Stimulated activated CD8-positive, alpha-beta memory T cell treated with anti-CD3 and anti-CD28 coated beads, Interleukin-12 subunit alpha, Interleukin-12 subunit beta, amount 100 ng/mL, for 24 hours (primary cell): ENCODE results near the gene HDGF.

Source experiments
- DNase-seq: peaks from one replicate; pipeline ENCODE4 v3.0.0-alpha.2; 2020; ENCODE audit errors: extremely low read depth

The HDGF gene

GRCh38 chr1:156751451-156751756 lies at the start of gene HDGF:
HDGF (minus strand) TSS chr1:156751675; CDS start chr1:156751429, 246 bp downstream.
- no peak for DNase-seq

GRCh38 chr1:156797212-156797871 lies 45.9 kb upstream of the HDGF start:
- no peak for DNase-seq

GRCh38 chr1:156796340-156797097 lies 45.0 kb upstream of the HDGF start:
- DNase-seq, result no peak

GRCh38 chr1:156795787-156796186 lies 44.3 kb upstream of the HDGF start:
- no peak for DNase-seq

GRCh38 chr1:156795374-156795733 lies 43.9 kb upstream of the HDGF start:
- DNase-seq, result no peak

GRCh38 chr1:156794506-156795373 lies 43.3 kb upstream of the HDGF start:
- DNase-seq, result no peak

- DNase-seq, result no peak
Measured at GRCh38 chr1:156789621-156790318, 38.3 kb upstream of the HDGF start.

- no peak for DNase-seq
Measured at GRCh38 chr1:156788136-156788535, 36.7 kb upstream of the HDGF start.

- no peak for DNase-seq
Measured at GRCh38 chr1:156786640-156787039, 35.2 kb upstream of the HDGF start.

- DNase-seq, result no peak
Measured at GRCh38 chr1:156785458-156785857, 34.0 kb upstream of the HDGF start.

- no peak for DNase-seq
Measured at GRCh38 chr1:156781585-156782186, 30.2 kb upstream of the HDGF start.

- no peak for DNase-seq
Measured at GRCh38 chr1:156777573-156777972, 26.1 kb upstream of the HDGF start.

GRCh38 chr1:156776942-156777341 lies 25.5 kb upstream of the HDGF start:
- DNase-seq, result no peak

- no peak for DNase-seq
Measured at GRCh38 chr1:156775799-156776198, 24.3 kb upstream of the HDGF start.

GRCh38 chr1:156773607-156774006 lies 22.1 kb upstream of the HDGF start:
- DNase-seq, result no peak

- no peak for DNase-seq
Measured at GRCh38 chr1:156772728-156773497, 21.4 kb upstream of the HDGF start.

- no peak for DNase-seq
Measured at GRCh38 chr1:156772222-156772621, 20.7 kb upstream of the HDGF start.

GRCh38 chr1:156768610-156769295 lies 17.3 kb upstream of the HDGF start:
- no peak for DNase-seq

GRCh38 chr1:156767879-156768604 lies 16.6 kb upstream of the HDGF start:
- no peak for DNase-seq
